ENCODE data around the gene TSPAN9.
A peak's percentile ranks its signal among the peaks of the same experiment; 100 is the strongest.

Gene TSPAN9

GRCh38 chr12:3145033-3145432, 67.9 kb downstream of the TSPAN9 start:
- Histone ChIP-seq H3K4me3 (ENCODE audit: low read depth in 1 of 5, low read length in 5 of 5) (no peak overlapping the region), H3K4me1 (ENCODE audit: control insufficient read depth in 5 of 5, insufficient read depth in 5 of 5, low read length in 5 of 5) (peaks cover 7 to 47% (median 35%) of the 10 kb centered on the region in 5 donors), H3K27me3 (ENCODE audit: control insufficient read depth in 5 of 5, insufficient read depth in 4 of 5, low read length in 5 of 5) (no peaks in the 10 kb centered on the region), H3K9ac (ENCODE audit: low read length in 5 of 5) (no peak overlapping the region), H3K36me3 (ENCODE audit: control insufficient read depth in 5 of 5, insufficient read depth in 5 of 5, low read length in 5 of 5) (no peaks in the 10 kb centered on the region), H3K9me3 (ENCODE audit: control insufficient read depth in 5 of 5, low read length in 5 of 5) (no peaks in the 10 kb centered on the region), H3K27ac (ENCODE audit: low read depth, low read length) (no peak overlapping the region)

GRCh38 chr12:3145546-3146310, 68.5 kb downstream of the TSPAN9 start:
- H3K4me3 ChIP-seq (ENCODE audit: low read depth in 1 of 5, low read length in 5 of 5): no peak overlapping the region
- no peaks in the 10 kb centered on the region for H3K36me3 ChIP-seq (ENCODE audit: control insufficient read depth in 5 of 5, insufficient read depth in 5 of 5, low read length in 5 of 5)
- no peak overlapping the region for H3K9ac ChIP-seq (ENCODE audit: low read length in 5 of 5)
- H3K27me3 ChIP-seq (ENCODE audit: control insufficient read depth in 5 of 5, insufficient read depth in 4 of 5, low read length in 5 of 5): no peaks in the 10 kb centered on the region
- H3K4me1 ChIP-seq (ENCODE audit: control insufficient read depth in 5 of 5, insufficient read depth in 5 of 5, low read length in 5 of 5): peaks cover 14 to 50% (median 42%) of the 10 kb centered on the region in 5 donors
- no peaks in the 10 kb centered on the region for H3K9me3 ChIP-seq (ENCODE audit: control insufficient read depth in 5 of 5, low read length in 5 of 5)
- no peak overlapping the region for H3K27ac ChIP-seq (ENCODE audit: low read depth, low read length)

- no peaks in the 10 kb centered on the region for H3K36me3 ChIP-seq (ENCODE audit: control insufficient read depth in 5 of 5, insufficient read depth in 5 of 5, low read length in 5 of 5)
- H3K27me3 ChIP-seq (ENCODE audit: control insufficient read depth in 5 of 5, insufficient read depth in 4 of 5, low read length in 5 of 5): no peaks in the 10 kb centered on the region
- H3K27ac ChIP-seq (ENCODE audit: low read depth, low read length): no peak overlapping the region
- no peak overlapping the region for H3K4me3 ChIP-seq (ENCODE audit: low read depth in 1 of 5, low read length in 5 of 5)
- H3K4me1 ChIP-seq (ENCODE audit: control insufficient read depth in 5 of 5, insufficient read depth in 5 of 5, low read length in 5 of 5): peaks cover 24 to 53% (median 44%) of the 10 kb centered on the region in 5 donors
- H3K9ac ChIP-seq (ENCODE audit: low read length in 5 of 5): no peak overlapping the region
- H3K9me3 ChIP-seq (ENCODE audit: control insufficient read depth in 5 of 5, low read length in 5 of 5): no peaks in the 10 kb centered on the region
Observed at GRCh38 chr12:3147260-3147659, 70.1 kb downstream of the TSPAN9 start.

- H3K9ac ChIP-seq (ENCODE audit: low read length in 5 of 5): no peak overlapping the region
- no peaks in the 10 kb centered on the region for H3K36me3 ChIP-seq (ENCODE audit: control insufficient read depth in 5 of 5, insufficient read depth in 5 of 5, low read length in 5 of 5)
- no peaks in the 10 kb centered on the region for H3K27me3 ChIP-seq (ENCODE audit: control insufficient read depth in 5 of 5, insufficient read depth in 4 of 5, low read length in 5 of 5)
- no peak overlapping the region for H3K27ac ChIP-seq (ENCODE audit: low read depth, low read length)
- no peaks in the 10 kb centered on the region for H3K9me3 ChIP-seq (ENCODE audit: control insufficient read depth in 5 of 5, low read length in 5 of 5)
- peaks cover 24 to 63% (median 44%) of the 10 kb centered on the region in 5 donors for H3K4me1 ChIP-seq (ENCODE audit: control insufficient read depth in 5 of 5, insufficient read depth in 5 of 5, low read length in 5 of 5)
- no peak overlapping the region for H3K4me3 ChIP-seq (ENCODE audit: low read depth in 1 of 5, low read length in 5 of 5)
Observed at GRCh38 chr12:3148366-3149000, 71.3 kb downstream of the TSPAN9 start.

GRCh38 chr12:3149515-3150307, 72.5 kb downstream of the TSPAN9 start:
- Histone ChIP-seq H3K4me1 (ENCODE audit: control insufficient read depth in 5 of 5, insufficient read depth in 5 of 5, low read length in 5 of 5) (peaks cover 24 to 67% (median 44%) of the 10 kb centered on the region in 5 donors), H3K27ac (ENCODE audit: low read depth, low read length) (no peak overlapping the region), H3K27me3 (ENCODE audit: control insufficient read depth in 5 of 5, insufficient read depth in 4 of 5, low read length in 5 of 5) (no peaks in the 10 kb centered on the region), H3K9me3 (ENCODE audit: control insufficient read depth in 5 of 5, low read length in 5 of 5) (no peaks in the 10 kb centered on the region), H3K36me3 (ENCODE audit: control insufficient read depth in 5 of 5, insufficient read depth in 5 of 5, low read length in 5 of 5) (no peaks in the 10 kb centered on the region), H3K9ac (ENCODE audit: low read length in 5 of 5) (no peak overlapping the region), H3K4me3 (ENCODE audit: low read depth in 1 of 5, low read length in 5 of 5) (no peak overlapping the region)

GRCh38 chr12:3150308-3150670, 73.1 kb downstream of the TSPAN9 start:
- no peaks in the 10 kb centered on the region for H3K27me3 ChIP-seq (ENCODE audit: control insufficient read depth in 5 of 5, insufficient read depth in 4 of 5, low read length in 5 of 5)
- no peak overlapping the region for H3K27ac ChIP-seq (ENCODE audit: low read depth, low read length)
- H3K9me3 ChIP-seq (ENCODE audit: control insufficient read depth in 5 of 5, low read length in 5 of 5): no peaks in the 10 kb centered on the region
- H3K9ac ChIP-seq (ENCODE audit: low read length in 5 of 5): no peak overlapping the region
- H3K4me1 ChIP-seq (ENCODE audit: control insufficient read depth in 5 of 5, insufficient read depth in 5 of 5, low read length in 5 of 5): peaks cover 21 to 69% (median 44%) of the 10 kb centered on the region in 5 donors
- peak overlapping the region in 2 of 5 donors; percentile 31 to 51 for H3K4me3 ChIP-seq (ENCODE audit: low read depth in 1 of 5, low read length in 5 of 5)
- H3K36me3 ChIP-seq (ENCODE audit: control insufficient read depth in 5 of 5, insufficient read depth in 5 of 5, low read length in 5 of 5): no peaks in the 10 kb centered on the region

GRCh38 chr12:3150931-3151835, 74.0 kb downstream of the TSPAN9 start:
- H3K9ac ChIP-seq (ENCODE audit: low read length in 5 of 5): peak overlapping the region in 2 of 5 donors; percentile 17 to 30
- H3K27me3 ChIP-seq (ENCODE audit: control insufficient read depth in 5 of 5, insufficient read depth in 4 of 5, low read length in 5 of 5): no peaks in the 10 kb centered on the region
- H3K4me1 ChIP-seq (ENCODE audit: control insufficient read depth in 5 of 5, insufficient read depth in 5 of 5, low read length in 5 of 5): peaks cover 20 to 78% (median 44%) of the 10 kb centered on the region in 5 donors
- peak overlapping the region; percentile 8 to 51 (median 31) for H3K4me3 ChIP-seq (ENCODE audit: low read depth in 1 of 5, low read length in 5 of 5)
- no peaks in the 10 kb centered on the region for H3K36me3 ChIP-seq (ENCODE audit: control insufficient read depth in 5 of 5, insufficient read depth in 5 of 5, low read length in 5 of 5)
- no peak overlapping the region for H3K27ac ChIP-seq (ENCODE audit: low read depth, low read length)
- H3K9me3 ChIP-seq (ENCODE audit: control insufficient read depth in 5 of 5, low read length in 5 of 5): no peaks in the 10 kb centered on the region

- Histone ChIP-seq H3K36me3 (ENCODE audit: control insufficient read depth in 5 of 5, insufficient read depth in 5 of 5, low read length in 5 of 5) (no peaks in the 10 kb centered on the region), H3K9ac (ENCODE audit: low read length in 5 of 5) (no peak overlapping the region), H3K27ac (ENCODE audit: low read depth, low read length) (no peak overlapping the region), H3K4me3 (ENCODE audit: low read depth in 1 of 5, low read length in 5 of 5) (peak overlapping the region in 3 of 5 donors; percentile 17 to 31 (median 17)), H3K9me3 (ENCODE audit: control insufficient read depth in 5 of 5, low read length in 5 of 5) (no peaks in the 10 kb centered on the region), H3K27me3 (ENCODE audit: control insufficient read depth in 5 of 5, insufficient read depth in 4 of 5, low read length in 5 of 5) (no peaks in the 10 kb centered on the region), H3K4me1 (ENCODE audit: control insufficient read depth in 5 of 5, insufficient read depth in 5 of 5, low read length in 5 of 5) (peaks cover 20 to 79% (median 44%) of the 10 kb centered on the region in 5 donors)
Observed at GRCh38 chr12:3152011-3152511, 74.9 kb downstream of the TSPAN9 start.

- H3K27me3 ChIP-seq (ENCODE audit: control insufficient read depth in 5 of 5, insufficient read depth in 4 of 5, low read length in 5 of 5): no peaks in the 10 kb centered on the region
- H3K36me3 ChIP-seq (ENCODE audit: control insufficient read depth in 5 of 5, insufficient read depth in 5 of 5, low read length in 5 of 5): no peaks in the 10 kb centered on the region
- H3K9ac ChIP-seq (ENCODE audit: low read length in 5 of 5): no peak overlapping the region
- no peaks in the 10 kb centered on the region for H3K9me3 ChIP-seq (ENCODE audit: control insufficient read depth in 5 of 5, low read length in 5 of 5)
- peaks cover 20 to 78% (median 44%) of the 10 kb centered on the region in 5 donors for H3K4me1 ChIP-seq (ENCODE audit: control insufficient read depth in 5 of 5, insufficient read depth in 5 of 5, low read length in 5 of 5)
- no peak overlapping the region for H3K27ac ChIP-seq (ENCODE audit: low read depth, low read length)
- no peak overlapping the region for H3K4me3 ChIP-seq (ENCODE audit: low read depth in 1 of 5, low read length in 5 of 5)
Observed at GRCh38 chr12:3152892-3153291, 75.7 kb downstream of the TSPAN9 start.
